GM12878 (cell line): ENCODE data around the gene VEGFB. TPM values are rescaled to one million over a fixed set of nuclear protein-coding genes. Genes with fewer than 3 reads are reported as not detected.

Experiments
- ATAC-seq: fragments of 200-7000 bp; cut with Tn5 transposase; 3 replicates; pipeline ENCODE4 v1.9.1; 2020; ENCODE audit warnings: mild to moderate bottlenecking, moderate library complexity
- BruUV-seq: library from RNA; stranded (reverse); fragments of 400-500 nt; replicated peaks from 2 replicates; lab custom pipeline; 2021; lab: Mats Ljungman, UMichigan
- CTCF ChIA-PET: fragments of 300-600 bp; sonication (Branson Sonifier 250); formaldehyde crosslinking; extraction: SDS; loops from one replicate; lab custom pipeline; 2021; ENCODE audit warnings: inconsistent platforms; lab: Yijun Ruan, JAX
- POLR2A ChIA-PET: fragments of 350-600 bp; formaldehyde crosslinking; extraction: SDS; loops from one replicate; lab custom pipeline; 2021; ENCODE audit warnings: inconsistent platforms; lab: Charles Lee
- RAD21 ChIA-PET: fragments of 300-600 bp; sonication (Branson Sonifier 250); formaldehyde crosslinking; loops from one replicate; lab custom pipeline; 2023; ENCODE audit warnings: antibody characterized with exemption; ENCODE audit not compliant: unreplicated experiment; lab: Charles Lee
- SMC1A ChIA-PET: fragments of 300-600 bp; sonication (Branson Sonifier 250); formaldehyde crosslinking; loops from one replicate; lab custom pipeline; 2023; ENCODE audit not compliant: unreplicated experiment, uncharacterized antibody; lab: Charles Lee
- DNase-seq: peaks from one replicate; pipeline ENCODE4 v3.0.0-alpha.2; 2011; ENCODE audit warnings: low read depth, low spot score
- FAIRE-seq: peaks from 3 replicates; lab custom pipeline; 2011; peaks lifted over from hg19 to GRCh38; lab: Jason Lieb, UNC
- H2AFZ ChIP-seq: 2 replicates; pipeline ENCODE4 v1.6.0; 2011; ENCODE audit warnings: low read depth, low read length, control low read depth; ENCODE audit not compliant: control insufficient read depth
- H3K27ac ChIP-seq: 2 replicates; pipeline ENCODE4 v1.5.1; 2011; ENCODE audit warnings: control low read depth; ENCODE audit not compliant: control insufficient read depth, insufficient read depth
- H3K27me3 ChIP-seq, 2 experiments: replicated peaks in 1 of 2; 2 replicates each; pipeline versions ENCODE4 v1.6.0 to v1.6.1; 2011; ENCODE audit warnings: low read length in 1 of 2; ENCODE audit not compliant: control insufficient read depth in 2 of 2, insufficient read depth in 2 of 2
- H3K36me3 ChIP-seq, 2 experiments: 2 replicates each; pipeline ENCODE4 v1.5.1; 2011; ENCODE audit warnings: low read length in 1 of 2; ENCODE audit not compliant: control insufficient read depth in 2 of 2, insufficient read depth in 2 of 2
- H3K4me1 ChIP-seq: 2 replicates; pipeline ENCODE4 v1.6.1; 2011; ENCODE audit warnings: mild to moderate bottlenecking, low read length, moderate library complexity, mixed read lengths; ENCODE audit not compliant: control insufficient read depth, insufficient read depth
- H3K4me2 ChIP-seq: 2 replicates; pipeline ENCODE4 v1.6.0; 2011; ENCODE audit warnings: control low read depth; ENCODE audit not compliant: control insufficient read depth, insufficient read depth
- H3K4me3 ChIP-seq: fragments of 200-600 bp; sonication (generic); 2 replicates; pipeline ENCODE4 v1.5.1; 2016
- H3K79me2 ChIP-seq: 2 replicates; pipeline ENCODE4 v1.6.0; 2011; ENCODE audit warnings: low read length; ENCODE audit not compliant: control insufficient read depth, insufficient read depth
- H3K9ac ChIP-seq: 2 replicates; pipeline ENCODE4 v1.8.0; 2011; ENCODE audit warnings: low read length, control low read depth, mixed read lengths; ENCODE audit not compliant: control insufficient read depth, insufficient read depth
- H3K9me3 ChIP-seq: replicated peaks from 3 replicates; pipeline ENCODE4 v1.5.1; 2011; ENCODE audit warnings: mild to moderate bottlenecking, low read length; ENCODE audit not compliant: control insufficient read depth, insufficient read depth
- H4K20me1 ChIP-seq: 2 replicates; pipeline ENCODE4 v1.6.0; 2011; ENCODE audit not compliant: control insufficient read depth, insufficient read depth
- ETV6 ChIP-seq, 2 experiments: fragments of 450-650 bp in 1 of 2; IDR thresholded peaks in 1 of 2; conservative IDR thresholded peaks in 1 of 2; 2 replicates each; pipeline ENCODE4 v1.6.1; 2014; ENCODE audit warnings: antibody characterized with exemption in 1 of 2, borderline replicate concordance in 1 of 2, low read depth in 1 of 2, mild to moderate bottlenecking in 1 of 2, moderate library complexity in 1 of 2
- JUND ChIP-seq: IDR thresholded peaks from 2 replicates; pipeline ENCODE4 v1.6.1; 2012; ENCODE audit warnings: low read depth, mild to moderate bottlenecking, low read length, improper control_type of control experiment, moderate library complexity
- KLF5 ChIP-seq: fragments of 450-650 bp; IDR thresholded peaks from 2 replicates; pipeline ENCODE4 v1.6.1; 2014; ENCODE audit warnings: mild to moderate bottlenecking; ENCODE audit not compliant: partially characterized antibody
- MYC ChIP-seq: IDR thresholded peaks from 2 replicates; pipeline ENCODE4 v1.6.1; 2011; ENCODE audit warnings: mild to moderate bottlenecking, low read length, moderate library complexity, inconsistent platforms; ENCODE audit not compliant: insufficient read depth, insufficient replicate concordance, insufficient read length, severe bottlenecking
- PML ChIP-seq: IDR thresholded peaks from 2 replicates; pipeline ENCODE4 v1.6.1; 2012; ENCODE audit warnings: low read length, inconsistent platforms
- SMARCA5 ChIP-seq: fragments of 450-650 bp; IDR thresholded peaks from 2 replicates; pipeline ENCODE4 v1.6.1; 2017; ENCODE audit warnings: mild to moderate bottlenecking
- SMC3 ChIP-seq: IDR thresholded peaks from 2 replicates; pipeline ENCODE4 v1.6.1; 2011; ENCODE audit warnings: low read length, improper control_type of control experiment, borderline replicate concordance
- SRF ChIP-seq, 2 experiments: IDR thresholded peaks; 2 replicates each; pipeline ENCODE4 v1.6.1; 2011; ENCODE audit warnings: low read depth in 2 of 2, low read length in 2 of 2, mild to moderate bottlenecking in 1 of 2, moderate library complexity in 1 of 2
- TCF12 ChIP-seq: IDR thresholded peaks from 2 replicates; pipeline ENCODE4 v1.6.1; 2011; ENCODE audit warnings: low read depth, mild to moderate bottlenecking, low read length
- WRNIP1 ChIP-seq: IDR thresholded peaks from 2 replicates; pipeline ENCODE4 v1.6.1; 2011; ENCODE audit warnings: low read depth, low read length, improper control_type of control experiment, borderline replicate concordance
- WGBS: methylation state at CpG from one replicate; pipeline ENCODE4 v1.1.6; 2016; ENCODE audit warnings: low lambda C conversion rate; ENCODE audit not compliant: insufficient replicate concordance, insufficient coverage; ENCODE audit errors: missing lambda C conversion rate; 5-methylcytosine and 5-hydroxymethylcytosine counted together
- in situ Hi-C: fragments of 300-500 bp; cut with MboI; formaldehyde crosslinking; loops from 9 replicates; pipeline ENCODE4 v1.14.3; 2018; ENCODE audit warnings: mixed read lengths
- intact Hi-C: fragments of 100-400 bp; cut with micrococcal nuclease; formaldehyde crosslinking; loops from one replicate; pipeline ENCODE4 v1.14.2; 2022; ENCODE audit not compliant: unreplicated experiment
- polyA plus RNA-seq, 11 experiments: library from polyadenylated mRNA; depleted of rRNA in 4 of 11; unstranded in 6 of 11; stranded (reverse) in 5 of 11; fragments of >200 nt; fragmentation: Nextera tagmentation in 4 of 11; fragmentation: Illumina TruSeq in 1 of 11; extraction: Ambion mirVana in 4 of 11; extraction: Trizol in 1 of 11; gene quantifications; 1 replicate in 1 of 11; 2 replicates in 10 of 11; pipeline versions ENCODE4 v1.2.1 to v1.2.3, GENCODE V29; 2011 to 2016; ENCODE audit warnings: inconsistent platforms in 2 of 11, missing spikeins in 2 of 11, low read depth in 1 of 11
- total RNA-seq, 4 experiments: library from RNA; depleted of rRNA in 3 of 4; stranded (reverse); fragments of >200 nt in 3 of 4; fragmentation: Illumina TruSeq in 1 of 4; extraction: Trizol in 1 of 4; gene quantifications; 2 replicates each; pipeline versions ENCODE4 v1.2.1 to v1.2.3, GENCODE V29; 2013 to 2021
- TF ChIP-seq, protein P1 (sequence below): IDR thresholded peaks from 2 replicates; pipeline ENCODE4 v1.6.1; 2012; ENCODE audit warnings: mild to moderate bottlenecking, low read depth, low read length
- TF ChIP-seq, protein P2 (sequence below): fragments of 450-650 bp; formaldehyde crosslinking; IDR thresholded peaks from 2 replicates; pipeline ENCODE4 v1.5.0; 2022; ENCODE audit warnings: mild to moderate bottlenecking, missing genetic modification characterization
- TF ChIP-seq, protein P3 (sequence below): IDR thresholded peaks from 2 replicates; pipeline ENCODE4 v1.6.1; 2011; ENCODE audit warnings: low read depth, low read length, improper control_type of control experiment, borderline replicate concordance

VEGFB gene
- total and polyA plus RNA-seq, 10 of the 15 experiments (the other 5 are each of a cell fraction or from before 2014, with no cell fraction given): 7.0 to 75.8 (median 20.3) TPM

DNA sequence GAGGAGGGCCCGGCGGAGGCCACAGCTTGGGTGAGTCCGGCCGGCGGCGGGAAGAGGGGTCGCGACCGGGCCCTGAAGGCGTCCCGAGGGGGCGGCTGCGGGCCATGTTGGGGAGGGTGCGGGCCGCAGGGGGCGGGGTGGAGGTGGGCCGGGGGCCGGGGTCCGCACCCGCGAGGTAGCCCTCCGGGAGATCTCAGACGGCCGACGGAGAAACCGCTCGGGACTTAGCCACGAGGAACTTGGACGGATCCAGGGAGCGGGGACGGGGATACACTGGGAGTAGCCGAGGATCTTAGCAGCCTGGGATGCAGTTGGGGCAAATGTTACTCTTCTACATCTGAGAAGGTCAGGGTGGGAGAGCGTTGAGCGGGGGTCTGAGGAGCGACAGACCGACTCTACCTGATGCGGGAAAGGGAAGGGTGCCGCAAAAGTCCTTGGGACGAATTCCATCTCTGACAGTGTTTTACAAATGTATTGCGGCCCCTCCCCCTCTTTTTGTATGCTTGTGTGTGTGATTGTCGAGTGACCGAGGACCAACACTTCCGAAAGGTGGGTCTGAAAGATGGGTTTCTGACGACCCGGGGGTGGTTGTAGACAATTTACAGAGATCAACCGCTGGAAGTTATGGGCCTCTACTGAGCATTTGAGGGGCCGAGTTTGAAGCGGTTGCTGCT lies 47.8 kb upstream of the VEGFB start:
- DNase-seq: no peak
- FAIRE-seq: no peak
- Histone ChIP-seq H3K36me3 (peaks cover 0 to 3% of the 10 kb centered on the region in 2 experiments; a peak in 1 of 4 replicates), H3K9ac (no peak overlapping the region), H3K27me3 (no peaks in the 10 kb centered on the region), H3K79me2 (peaks cover 44% of the 10 kb centered on the region), H3K4me1 (peaks cover 15% of the 10 kb centered on the region), H2AFZ (no peak overlapping the region), H3K9me3 (no peaks in the 10 kb centered on the region), H4K20me1 (peaks cover 3% of the 10 kb centered on the region; the same call in 1 of the 2 replicates), H3K4me2 (no peak overlapping the region), H3K27ac (no peak overlapping the region), H3K4me3 (no peak overlapping the region)
- in situ Hi-C loops (no loop called here), intact Hi-C loops (loop anchor here (2.0 kb wide), 1 partner anchor 18 kb away; no protein-coding TSS in a partner anchor)
- ChIA-PET RAD21 (interaction anchor here (0.7 to 2.5 kb wide), 4 partner anchors 19 to 131 kb away, joined by 3 to 32 read pairs (median 4); partner anchors contain the start of genes FERMT3, MACROD1 and TRMT112), CTCF (interaction anchor here (0.6 to 5.6 kb wide), 9 partner anchors 10 to 145 kb away, joined by 3 to 52 read pairs (median 4); partner anchors contain the start of genes CATSPERZ, FERMT3 and FKBP2), POLR2A (interaction anchor here (0.5 to 6.4 kb wide), 6 partner anchors 9 to 1713 kb away, joined by 3 to 68 read pairs (median 4); partner anchors contain the start of gene FERMT3), SMC1A (interaction anchor here (1.1 to 2.3 kb wide), 3 partner anchors 18 to 20 kb away, joined by 5 to 15 read pairs (median 10); partner anchors contain the start of gene FERMT3)
- no TSS peak for BruUV-seq
- WGBS: 1% methylated on average over 26 of the region's 48 CpGs
- ATAC-seq: no peak
- TF ChIP-seq, protein P1, sequence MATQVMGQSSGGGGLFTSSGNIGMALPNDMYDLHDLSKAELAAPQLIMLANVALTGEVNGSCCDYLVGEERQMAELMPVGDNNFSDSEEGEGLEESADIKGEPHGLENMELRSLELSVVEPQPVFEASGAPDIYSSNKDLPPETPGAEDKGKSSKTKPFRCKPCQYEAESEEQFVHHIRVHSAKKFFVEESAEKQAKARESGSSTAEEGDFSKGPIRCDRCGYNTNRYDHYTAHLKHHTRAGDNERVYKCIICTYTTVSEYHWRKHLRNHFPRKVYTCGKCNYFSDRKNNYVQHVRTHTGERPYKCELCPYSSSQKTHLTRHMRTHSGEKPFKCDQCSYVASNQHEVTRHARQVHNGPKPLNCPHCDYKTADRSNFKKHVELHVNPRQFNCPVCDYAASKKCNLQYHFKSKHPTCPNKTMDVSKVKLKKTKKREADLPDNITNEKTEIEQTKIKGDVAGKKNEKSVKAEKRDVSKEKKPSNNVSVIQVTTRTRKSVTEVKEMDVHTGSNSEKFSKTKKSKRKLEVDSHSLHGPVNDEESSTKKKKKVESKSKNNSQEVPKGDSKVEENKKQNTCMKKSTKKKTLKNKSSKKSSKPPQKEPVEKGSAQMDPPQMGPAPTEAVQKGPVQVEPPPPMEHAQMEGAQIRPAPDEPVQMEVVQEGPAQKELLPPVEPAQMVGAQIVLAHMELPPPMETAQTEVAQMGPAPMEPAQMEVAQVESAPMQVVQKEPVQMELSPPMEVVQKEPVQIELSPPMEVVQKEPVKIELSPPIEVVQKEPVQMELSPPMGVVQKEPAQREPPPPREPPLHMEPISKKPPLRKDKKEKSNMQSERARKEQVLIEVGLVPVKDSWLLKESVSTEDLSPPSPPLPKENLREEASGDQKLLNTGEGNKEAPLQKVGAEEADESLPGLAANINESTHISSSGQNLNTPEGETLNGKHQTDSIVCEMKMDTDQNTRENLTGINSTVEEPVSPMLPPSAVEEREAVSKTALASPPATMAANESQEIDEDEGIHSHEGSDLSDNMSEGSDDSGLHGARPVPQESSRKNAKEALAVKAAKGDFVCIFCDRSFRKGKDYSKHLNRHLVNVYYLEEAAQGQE: no peak
- TF ChIP-seq TCF12 (no peak), JUND (no peak), KLF5 (no peak), MYC (no peak), SMC3 (no peak), SRF (IDR thresholded peaks at IDR 0.05; ENCODE audit: low read depth in 2 of 2, low read length in 2 of 2) (no peak), ETV6 (conservative IDR thresholded peaks at IDR 0.05 in 1 of 2, IDR thresholded peaks at IDR 0.05 in 1 of 2; ENCODE audit: borderline replicate concordance in 1 of 2, low read depth in 1 of 2) (no peak), PML (0 out of 2 replicates have a peak, but pooled peaks have one; percentile 13), WRNIP1 (peak; percentile 33; the same call in 1 of the 2 replicates), SMARCA5 (no peak)
- TF ChIP-seq, protein P2, sequence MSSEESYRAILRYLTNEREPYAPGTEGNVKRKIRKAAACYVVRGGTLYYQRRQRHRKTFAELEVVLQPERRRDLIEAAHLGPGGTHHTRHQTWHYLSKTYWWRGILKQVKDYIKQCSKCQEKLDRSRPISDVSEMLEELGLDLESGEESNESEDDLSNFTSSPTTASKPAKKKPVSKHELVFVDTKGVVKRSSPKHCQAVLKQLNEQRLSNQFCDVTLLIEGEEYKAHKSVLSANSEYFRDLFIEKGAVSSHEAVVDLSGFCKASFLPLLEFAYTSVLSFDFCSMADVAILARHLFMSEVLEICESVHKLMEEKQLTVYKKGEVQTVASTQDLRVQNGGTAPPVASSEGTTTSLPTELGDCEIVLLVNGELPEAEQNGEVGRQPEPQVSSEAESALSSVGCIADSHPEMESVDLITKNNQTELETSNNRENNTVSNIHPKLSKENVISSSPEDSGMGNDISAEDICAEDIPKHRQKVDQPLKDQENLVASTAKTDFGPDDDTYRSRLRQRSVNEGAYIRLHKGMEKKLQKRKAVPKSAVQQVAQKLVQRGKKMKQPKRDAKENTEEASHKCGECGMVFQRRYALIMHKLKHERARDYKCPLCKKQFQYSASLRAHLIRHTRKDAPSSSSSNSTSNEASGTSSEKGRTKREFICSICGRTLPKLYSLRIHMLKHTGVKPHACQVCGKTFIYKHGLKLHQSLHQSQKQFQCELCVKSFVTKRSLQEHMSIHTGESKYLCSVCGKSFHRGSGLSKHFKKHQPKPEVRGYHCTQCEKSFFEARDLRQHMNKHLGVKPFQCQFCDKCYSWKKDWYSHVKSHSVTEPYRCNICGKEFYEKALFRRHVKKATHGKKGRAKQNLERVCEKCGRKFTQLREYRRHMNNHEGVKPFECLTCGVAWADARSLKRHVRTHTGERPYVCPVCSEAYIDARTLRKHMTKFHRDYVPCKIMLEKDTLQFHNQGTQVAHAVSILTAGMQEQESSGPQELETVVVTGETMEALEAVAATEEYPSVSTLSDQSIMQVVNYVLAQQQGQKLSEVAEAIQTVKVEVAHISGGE (CRISPR knock-in tag): no peak
- TF ChIP-seq, protein P3, sequence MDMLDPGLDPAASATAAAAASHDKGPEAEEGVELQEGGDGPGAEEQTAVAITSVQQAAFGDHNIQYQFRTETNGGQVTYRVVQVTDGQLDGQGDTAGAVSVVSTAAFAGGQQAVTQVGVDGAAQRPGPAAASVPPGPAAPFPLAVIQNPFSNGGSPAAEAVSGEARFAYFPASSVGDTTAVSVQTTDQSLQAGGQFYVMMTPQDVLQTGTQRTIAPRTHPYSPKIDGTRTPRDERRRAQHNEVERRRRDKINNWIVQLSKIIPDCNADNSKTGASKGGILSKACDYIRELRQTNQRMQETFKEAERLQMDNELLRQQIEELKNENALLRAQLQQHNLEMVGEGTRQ: no peak
